Activated T-helper 1 cell treated with Interleukin-2 at 50 U/mL for 16 hours (primary cell): ENCODE results near the gene ATR.
A peak's percentile ranks its signal among the peaks of the same experiment; 100 is the strongest.
"Not testable (repeated sequence)": the region's sequence is repeated elsewhere in the genome, so short reads cannot be mapped to it uniquely, and the experiment has no call there.

Experiments
- DNase-seq: peaks from one replicate; pipeline ENCODE4 v3.0.0-alpha.2; 2020; ENCODE audit warnings: low read depth

Gene ATR

GRCh38 chr3:142447852-142448823, 130.4 kb downstream of the ATR start, which contains the start of gene XRN1:
Gene XRN1 (minus strand): TSS chr3:142448037. CDS start chr3:142447944, 93 bp downstream.
- DNase-seq: peak; percentile 92

GRCh38 chr3:142447301-142447851, 131.2 kb downstream of the ATR start:
- peak; percentile 15 for DNase-seq

GRCh38 chr3:142445816-142446254, 132.7 kb downstream of the ATR start:
- DNase-seq: no peak

GRCh38 chr3:142444343-142444742, 134.2 kb downstream of the ATR start:
- no peak for DNase-seq

- not testable (repeated sequence) for DNase-seq
Observed at GRCh38 chr3:142443060-142443459, 135.5 kb downstream of the ATR start.

GRCh38 chr3:142439499-142440220, 138.9 kb downstream of the ATR start:
- DNase-seq: not testable (repeated sequence)

- DNase-seq: not testable (repeated sequence)
Observed at GRCh38 chr3:142438096-142438495, 140.4 kb downstream of the ATR start.

- DNase-seq: no peak
Observed at GRCh38 chr3:142436951-142437585, 141.5 kb downstream of the ATR start.

GRCh38 chr3:142434503-142434902, 144.0 kb downstream of the ATR start:
- DNase-seq: no peak

- no peak for DNase-seq
Observed at GRCh38 chr3:142433110-142433509, 145.4 kb downstream of the ATR start.

GRCh38 chr3:142429582-142429981, 149.0 kb downstream of the ATR start:
- no peak for DNase-seq

GRCh38 chr3:142424754-142425153, 153.8 kb downstream of the ATR start:
- DNase-seq: no peak

GRCh38 chr3:142418926-142419592, 159.5 kb downstream of the ATR start:
- DNase-seq: no peak

GRCh38 chr3:142417302-142417701, 161.2 kb downstream of the ATR start:
- DNase-seq: no peak

GRCh38 chr3:142400537-142400936, 178.0 kb downstream of the ATR start:
- not testable (repeated sequence) for DNase-seq
